AG04449 (cell line): ENCODE measurements around the gene DGKZ.
"Not testable (repeated sequence)": the region's sequence is repeated elsewhere in the genome, so short reads cannot be mapped to it uniquely, and the experiment has no call there.

Experiments
- CTCF ChIA-PET: fragments of 350-600 bp; formaldehyde crosslinking; extraction: SDS; loops from one replicate; lab custom pipeline; 2021; ENCODE audit warnings: antibody characterized with exemption; lab: Yijun Ruan, JAX
- POLR2A ChIA-PET: fragments of 400-600, 350-600 bp; formaldehyde crosslinking; extraction: SDS; loops from one replicate; lab custom pipeline; 2020; ENCODE audit warnings: antibody characterized with exemption, inconsistent platforms; lab: Yijun Ruan, JAX
- DNase-seq: peaks from one replicate; pipeline ENCODE4 v3.0.0-alpha.2; 2010; ENCODE audit warnings: low read depth, low spot score
- H3K4me3 ChIP-seq: 2 replicates; pipeline ENCODE4 v1.5.1; 2011; ENCODE audit warnings: low read depth, mild to moderate bottlenecking, control low read depth, low read length
- TF ChIP-seq, protein P1 (sequence below): IDR thresholded peaks from one replicate; pipeline ENCODE4 v1.5.1; 2011; ENCODE audit warnings: mild to moderate bottlenecking, moderate library complexity, low read length, control low read depth, inconsistent platforms; ENCODE audit not compliant: insufficient read depth; ENCODE audit errors: missing control alignments

The DGKZ gene, protein sequence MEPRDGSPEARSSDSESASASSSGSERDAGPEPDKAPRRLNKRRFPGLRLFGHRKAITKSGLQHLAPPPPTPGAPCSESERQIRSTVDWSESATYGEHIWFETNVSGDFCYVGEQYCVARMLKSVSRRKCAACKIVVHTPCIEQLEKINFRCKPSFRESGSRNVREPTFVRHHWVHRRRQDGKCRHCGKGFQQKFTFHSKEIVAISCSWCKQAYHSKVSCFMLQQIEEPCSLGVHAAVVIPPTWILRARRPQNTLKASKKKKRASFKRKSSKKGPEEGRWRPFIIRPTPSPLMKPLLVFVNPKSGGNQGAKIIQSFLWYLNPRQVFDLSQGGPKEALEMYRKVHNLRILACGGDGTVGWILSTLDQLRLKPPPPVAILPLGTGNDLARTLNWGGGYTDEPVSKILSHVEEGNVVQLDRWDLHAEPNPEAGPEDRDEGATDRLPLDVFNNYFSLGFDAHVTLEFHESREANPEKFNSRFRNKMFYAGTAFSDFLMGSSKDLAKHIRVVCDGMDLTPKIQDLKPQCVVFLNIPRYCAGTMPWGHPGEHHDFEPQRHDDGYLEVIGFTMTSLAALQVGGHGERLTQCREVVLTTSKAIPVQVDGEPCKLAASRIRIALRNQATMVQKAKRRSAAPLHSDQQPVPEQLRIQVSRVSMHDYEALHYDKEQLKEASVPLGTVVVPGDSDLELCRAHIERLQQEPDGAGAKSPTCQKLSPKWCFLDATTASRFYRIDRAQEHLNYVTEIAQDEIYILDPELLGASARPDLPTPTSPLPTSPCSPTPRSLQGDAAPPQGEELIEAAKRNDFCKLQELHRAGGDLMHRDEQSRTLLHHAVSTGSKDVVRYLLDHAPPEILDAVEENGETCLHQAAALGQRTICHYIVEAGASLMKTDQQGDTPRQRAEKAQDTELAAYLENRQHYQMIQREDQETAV

DNA sequence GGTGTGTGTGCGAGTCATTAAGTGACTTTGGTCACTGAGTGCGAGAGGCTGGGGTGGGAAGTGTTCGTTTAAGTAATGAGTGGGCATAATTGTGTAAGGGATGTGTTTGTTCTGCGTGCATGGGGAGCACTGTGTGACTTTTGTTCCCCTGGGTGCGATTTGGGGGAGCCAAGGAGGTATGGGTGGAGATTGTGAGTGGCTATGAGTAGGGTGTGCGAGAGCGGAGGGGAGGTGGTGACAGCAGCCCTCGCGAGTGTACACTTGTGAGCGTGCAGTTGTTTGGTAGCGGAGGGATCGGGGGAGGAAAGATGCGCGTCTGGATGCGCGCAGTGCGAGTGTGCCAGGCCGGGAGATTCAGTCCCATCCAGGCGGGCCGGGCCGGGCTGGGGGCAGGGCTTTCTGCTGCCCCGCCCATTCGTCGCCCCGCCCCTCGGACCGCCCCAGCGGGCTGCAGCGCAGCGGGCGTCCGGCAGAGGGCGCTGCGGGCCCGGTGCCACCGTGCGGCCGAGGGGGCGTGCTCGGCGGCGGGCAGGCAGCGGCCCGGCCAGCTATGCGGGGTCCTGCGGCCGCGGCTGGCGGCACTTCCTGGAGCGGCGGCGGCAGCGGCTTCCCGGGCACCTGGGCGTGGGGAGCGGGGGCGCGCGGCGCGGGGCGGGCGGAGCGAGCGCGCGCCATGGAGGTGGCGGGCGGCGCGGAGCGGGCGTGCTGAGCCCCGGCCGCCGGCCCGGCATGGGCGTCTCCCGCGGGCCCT lies at the start of gene DGKZ:
DGKZ (plus strand) TSS at position 578 of the 751 bp plus-strand sequence. CDS start 197 bp downstream, outside the sequence.
- no peak for DNase-seq
- ChIA-PET CTCF (interaction anchor here (0.6 to 24.6 kb wide), 16 partner anchors 8 to 109 kb away, joined by 3 to 498 read pairs (median 4); no protein-coding TSS in a partner anchor), POLR2A (no interaction called here)
- peak within 1 kb of the TSS; percentile 90 for H3K4me3 ChIP-seq
- TF ChIP-seq, protein P1, sequence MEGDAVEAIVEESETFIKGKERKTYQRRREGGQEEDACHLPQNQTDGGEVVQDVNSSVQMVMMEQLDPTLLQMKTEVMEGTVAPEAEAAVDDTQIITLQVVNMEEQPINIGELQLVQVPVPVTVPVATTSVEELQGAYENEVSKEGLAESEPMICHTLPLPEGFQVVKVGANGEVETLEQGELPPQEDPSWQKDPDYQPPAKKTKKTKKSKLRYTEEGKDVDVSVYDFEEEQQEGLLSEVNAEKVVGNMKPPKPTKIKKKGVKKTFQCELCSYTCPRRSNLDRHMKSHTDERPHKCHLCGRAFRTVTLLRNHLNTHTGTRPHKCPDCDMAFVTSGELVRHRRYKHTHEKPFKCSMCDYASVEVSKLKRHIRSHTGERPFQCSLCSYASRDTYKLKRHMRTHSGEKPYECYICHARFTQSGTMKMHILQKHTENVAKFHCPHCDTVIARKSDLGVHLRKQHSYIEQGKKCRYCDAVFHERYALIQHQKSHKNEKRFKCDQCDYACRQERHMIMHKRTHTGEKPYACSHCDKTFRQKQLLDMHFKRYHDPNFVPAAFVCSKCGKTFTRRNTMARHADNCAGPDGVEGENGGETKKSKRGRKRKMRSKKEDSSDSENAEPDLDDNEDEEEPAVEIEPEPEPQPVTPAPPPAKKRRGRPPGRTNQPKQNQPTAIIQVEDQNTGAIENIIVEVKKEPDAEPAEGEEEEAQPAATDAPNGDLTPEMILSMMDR: peak; percentile 62

DNA sequence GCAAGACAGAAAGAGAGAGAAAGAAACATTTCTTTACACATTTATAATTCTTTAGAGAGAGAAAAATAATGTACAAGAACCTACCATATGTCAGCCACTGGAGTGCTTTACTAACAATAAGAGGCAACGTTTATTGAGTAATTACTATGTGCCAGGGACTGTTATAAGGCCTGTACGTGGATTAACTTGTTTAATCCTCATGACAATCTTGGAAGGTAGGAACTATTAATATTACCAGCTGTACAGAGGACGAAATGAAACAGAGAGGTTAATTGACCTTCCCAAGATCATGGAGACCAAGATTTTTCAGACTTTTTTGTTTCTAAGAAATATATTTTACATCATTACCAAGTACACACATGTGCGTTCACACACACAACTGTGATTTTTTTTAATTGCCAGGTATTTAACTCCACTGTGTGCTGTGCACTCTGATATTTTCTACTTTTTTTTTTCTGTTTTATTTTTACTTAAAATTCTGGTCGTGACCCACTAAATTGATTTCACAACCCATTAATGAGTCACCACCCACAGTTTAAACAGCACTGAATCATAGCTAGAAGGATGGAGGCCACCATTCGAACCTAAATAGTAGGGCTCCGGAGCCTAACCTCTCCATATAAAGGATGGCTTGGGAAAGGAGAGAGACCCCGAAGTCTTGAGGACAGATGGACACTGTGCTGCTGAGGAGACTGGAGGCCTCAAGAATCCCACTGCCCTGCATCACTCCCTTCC lies 48.4 kb upstream of the DGKZ start:
- CTCF ChIA-PET: interaction anchor here (1.0 to 7.3 kb wide), 7 partner anchors 9 to 58 kb away, joined by 3 to 167 read pairs (median 20); no protein-coding TSS in a partner anchor
- DNase-seq: no peak
- TF ChIP-seq, protein P1: no peak
- POLR2A ChIA-PET: interaction anchor here (0.9 to 1.6 kb wide), 3 partner anchors 22 to 61 kb away, joined by 3 to 6 read pairs (median 3); partner anchors contain the start of gene CREB3L1
- H3K4me3 ChIP-seq: no peak overlapping the region

DNA sequence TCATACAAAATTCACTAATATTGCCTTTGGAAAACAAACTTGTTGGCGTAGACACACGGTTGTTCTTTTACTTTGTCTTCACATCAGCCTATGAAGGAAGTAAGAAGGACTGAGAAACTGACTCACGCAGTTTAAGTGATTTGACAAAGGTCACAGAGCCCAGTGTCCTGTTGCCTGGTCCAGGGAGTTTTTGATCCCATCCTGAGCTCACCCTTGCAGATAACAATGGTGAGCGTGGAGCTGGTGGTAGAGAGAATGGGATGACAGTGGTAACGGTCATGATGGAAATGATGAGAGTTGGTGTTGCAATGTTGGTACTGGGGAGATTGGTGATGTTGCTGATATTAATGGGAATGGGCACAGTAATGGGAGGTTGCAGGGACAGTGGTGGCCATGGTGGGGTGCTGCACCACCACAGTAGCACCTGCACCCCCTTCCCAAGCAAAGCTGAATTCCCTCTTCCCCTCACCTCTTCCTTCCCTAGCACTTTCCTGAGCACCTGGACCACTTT lies 47.8 kb upstream of the DGKZ start:
- TF ChIP-seq, protein P1: no peak
- POLR2A ChIA-PET: interaction anchor here (0.9 to 1.6 kb wide), 3 partner anchors 22 to 62 kb away, joined by 3 to 6 read pairs (median 3); partner anchors contain the start of gene CREB3L1
- peak overlapping the region; percentile 1; the same call in 1 of the 2 replicates for H3K4me3 ChIP-seq
- no peak for DNase-seq
- CTCF ChIA-PET: interaction anchor here (1.0 to 7.3 kb wide), 7 partner anchors 8 to 59 kb away, joined by 3 to 167 read pairs (median 20); no protein-coding TSS in a partner anchor

DNA sequence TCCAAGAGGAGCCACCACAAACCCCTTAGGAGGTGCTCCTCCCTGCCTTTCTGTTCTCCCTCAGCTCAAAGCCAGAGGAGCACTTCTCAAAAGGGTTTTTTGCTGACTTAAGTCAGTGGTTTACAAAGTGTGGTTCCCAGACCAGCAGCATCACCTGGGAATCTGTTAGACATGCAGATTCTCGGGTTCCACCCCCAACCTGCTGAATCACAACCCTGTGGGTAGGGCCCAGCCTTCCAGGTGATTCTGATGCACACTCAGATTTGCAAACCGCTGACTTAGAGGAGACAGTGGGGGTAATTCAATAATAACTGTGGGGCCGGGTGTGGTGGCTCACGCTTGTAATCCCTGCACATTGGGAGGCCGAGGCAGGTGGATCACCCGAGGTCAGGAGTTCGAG lies 47.0 kb upstream of the DGKZ start:
- H3K4me3 ChIP-seq: no peak overlapping the region
- CTCF ChIA-PET: interaction anchor here (2.7 to 7.3 kb wide), 4 partner anchors 7 to 59 kb away, joined by 20 to 167 read pairs (median 76); no protein-coding TSS in a partner anchor
- no peak for DNase-seq
- POLR2A ChIA-PET: interaction anchor here (1.6 kb wide), 1 partner anchor 57 kb away, joined by 6 read pairs; no protein-coding TSS in a partner anchor
- TF ChIP-seq, protein P1: no peak

DNA sequence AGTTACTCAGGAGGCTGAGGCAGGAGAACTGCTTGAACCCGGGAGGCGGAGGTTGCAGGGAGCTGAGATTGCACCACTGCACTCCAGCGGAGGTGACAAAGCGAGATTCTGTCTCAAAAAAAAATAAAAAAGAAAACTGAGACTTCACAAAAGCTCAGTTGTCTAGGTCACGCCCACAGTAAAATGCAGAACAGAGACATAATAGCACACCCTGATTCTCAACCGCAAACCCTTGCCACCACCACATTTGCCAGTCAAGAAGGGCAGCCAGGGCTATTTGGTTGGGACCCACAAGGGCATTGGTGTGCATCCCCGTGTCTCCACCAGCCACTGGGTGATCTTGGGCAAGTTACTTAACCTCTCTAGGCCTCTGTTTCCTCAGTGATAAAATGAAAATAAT lies 44.4 kb upstream of the DGKZ start:
- ChIA-PET CTCF (interaction anchor here (1.5 kb wide), 1 partner anchor 26 kb away, joined by 3 read pairs; the partner anchor contains the start of gene CREB3L1), POLR2A (no interaction called here)
- no peak for DNase-seq
- TF ChIP-seq, protein P1: no peak
- no peak overlapping the region for H3K4me3 ChIP-seq

DNA sequence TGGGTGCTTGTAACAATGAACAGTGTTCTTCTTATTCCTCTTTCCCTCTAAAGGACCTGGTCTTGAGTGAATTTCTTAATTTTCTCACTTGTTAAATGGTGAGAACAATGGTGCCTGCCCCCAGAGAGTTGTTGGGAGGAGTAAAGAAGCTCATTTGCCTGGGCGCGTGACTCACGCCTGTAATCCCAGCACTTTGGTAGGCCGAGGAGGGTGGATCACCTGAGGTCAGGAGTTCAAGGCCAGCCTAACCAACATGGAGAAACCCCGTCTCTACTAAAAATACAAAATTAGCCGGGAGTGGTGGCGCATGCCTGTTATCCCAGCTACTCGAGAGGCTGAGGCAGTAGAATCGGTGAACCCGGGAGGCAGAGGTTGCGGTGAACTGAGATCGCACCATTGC lies 43.2 kb upstream of the DGKZ start:
- DNase-seq, H3K4me3 ChIP-seq: not testable (repeated sequence)
- POLR2A ChIA-PET: interaction anchor here (1.6 kb wide), 1 partner anchor 9 kb away, joined by 7 read pairs; no protein-coding TSS in a partner anchor
- CTCF ChIA-PET: interaction anchor here (1.0 to 1.8 kb wide), 5 partner anchors 8 to 65 kb away, joined by 3 to 17 read pairs (median 4); no protein-coding TSS in a partner anchor
